HFFc6 (cell line): ENCODE results near the gene PPHLN1. TPM values are rescaled to one million over a fixed set of nuclear protein-coding genes. Genes with fewer than 3 reads are reported as not detected.

Source experiments
- DNase-seq: peaks from one replicate; pipeline ENCODE4 v3.0.0-alpha.2; 2018
- H3K27ac Mint-ChIP-seq: 2 replicates; pipeline ENCODE4 v1.8.0; 2020; ENCODE audit warnings: mild to moderate bottlenecking, mixed read lengths
- H3K27me3 Mint-ChIP-seq: 2 replicates; pipeline ENCODE4 v1.8.0; 2021; ENCODE audit warnings: mild to moderate bottlenecking, moderate library complexity, mixed read lengths; ENCODE audit not compliant: insufficient read depth
- H3K36me3 Mint-ChIP-seq: 2 replicates; pipeline ENCODE4 v1.8.0; 2021; ENCODE audit warnings: low read depth, mixed read lengths
- H3K4me1 Mint-ChIP-seq: 2 replicates; pipeline ENCODE4 v1.8.0; 2020; ENCODE audit warnings: low read depth, mixed read lengths
- H3K4me3 Mint-ChIP-seq: 2 replicates; pipeline ENCODE4 v1.8.0; 2020; ENCODE audit warnings: mild to moderate bottlenecking, moderate library complexity, mixed read lengths
- H3K9me3 Mint-ChIP-seq: 2 replicates; pipeline ENCODE4 v1.8.0; 2020; ENCODE audit warnings: mild to moderate bottlenecking, mixed read lengths
- total RNA-seq, 6 experiments: library from RNA; stranded (reverse); fragmentation: NEBNext Ultra II Directional; extraction: Animal tissue kit (Norgen Biotek cat#: 25700); gene quantifications; 2 replicates in 1 of 6; 3 replicates in 5 of 6; pipeline ENCODE4 v1.2.3, GENCODE V29; 2021
- TF ChIP-seq, protein P1 (sequence below): fragments of 200-600 bp; sonication (generic); IDR thresholded peaks from 2 replicates; pipeline ENCODE4 v1.5.0; 2021; ENCODE audit warnings: antibody characterized with exemption, mild to moderate bottlenecking

Gene PPHLN1
- total RNA-seq, 6 experiments from 2014 or later: 60.5 to 68.6 (median 63.5) TPM

GRCh38 chr12:42469355-42470175, 143.6 kb downstream of the PPHLN1 start:
- H3K27me3 Mint-ChIP-seq: peaks cover 10% of the 10 kb centered on the region
- no peaks in the 10 kb centered on the region for H3K36me3 Mint-ChIP-seq
- no peak for DNase-seq
- no peak overlapping the region for H3K4me3 Mint-ChIP-seq
- H3K27ac Mint-ChIP-seq: no peak overlapping the region
- TF ChIP-seq, protein P1, sequence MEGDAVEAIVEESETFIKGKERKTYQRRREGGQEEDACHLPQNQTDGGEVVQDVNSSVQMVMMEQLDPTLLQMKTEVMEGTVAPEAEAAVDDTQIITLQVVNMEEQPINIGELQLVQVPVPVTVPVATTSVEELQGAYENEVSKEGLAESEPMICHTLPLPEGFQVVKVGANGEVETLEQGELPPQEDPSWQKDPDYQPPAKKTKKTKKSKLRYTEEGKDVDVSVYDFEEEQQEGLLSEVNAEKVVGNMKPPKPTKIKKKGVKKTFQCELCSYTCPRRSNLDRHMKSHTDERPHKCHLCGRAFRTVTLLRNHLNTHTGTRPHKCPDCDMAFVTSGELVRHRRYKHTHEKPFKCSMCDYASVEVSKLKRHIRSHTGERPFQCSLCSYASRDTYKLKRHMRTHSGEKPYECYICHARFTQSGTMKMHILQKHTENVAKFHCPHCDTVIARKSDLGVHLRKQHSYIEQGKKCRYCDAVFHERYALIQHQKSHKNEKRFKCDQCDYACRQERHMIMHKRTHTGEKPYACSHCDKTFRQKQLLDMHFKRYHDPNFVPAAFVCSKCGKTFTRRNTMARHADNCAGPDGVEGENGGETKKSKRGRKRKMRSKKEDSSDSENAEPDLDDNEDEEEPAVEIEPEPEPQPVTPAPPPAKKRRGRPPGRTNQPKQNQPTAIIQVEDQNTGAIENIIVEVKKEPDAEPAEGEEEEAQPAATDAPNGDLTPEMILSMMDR: no peak
- H3K9me3 Mint-ChIP-seq: no peaks in the 10 kb centered on the region
- peaks cover 40% of the 10 kb centered on the region for H3K4me1 Mint-ChIP-seq

DNA sequence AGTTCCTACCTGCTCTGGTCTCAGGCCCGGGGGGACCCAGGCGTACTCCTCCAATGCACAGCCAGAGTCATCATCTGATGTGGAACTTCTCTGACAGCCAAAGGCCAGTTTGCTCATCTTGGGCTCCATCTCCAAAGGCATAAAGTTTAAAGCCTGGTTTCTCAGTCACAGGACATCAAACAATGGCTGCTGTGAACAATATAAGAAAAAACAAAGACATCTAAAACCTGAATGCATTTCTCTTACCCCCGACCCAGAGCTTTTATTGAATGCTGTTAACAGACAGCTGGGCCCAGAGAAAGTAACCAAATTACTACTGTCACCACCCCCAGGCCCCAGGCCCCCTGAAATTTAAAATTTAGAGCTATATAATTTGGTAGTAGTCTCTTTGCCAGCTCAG, 146.4 kb downstream of the PPHLN1 start:
- H3K27ac Mint-ChIP-seq: 0 out of 2 replicates have a peak overlapping the region, but pooled peaks have one; percentile 5

DNA sequence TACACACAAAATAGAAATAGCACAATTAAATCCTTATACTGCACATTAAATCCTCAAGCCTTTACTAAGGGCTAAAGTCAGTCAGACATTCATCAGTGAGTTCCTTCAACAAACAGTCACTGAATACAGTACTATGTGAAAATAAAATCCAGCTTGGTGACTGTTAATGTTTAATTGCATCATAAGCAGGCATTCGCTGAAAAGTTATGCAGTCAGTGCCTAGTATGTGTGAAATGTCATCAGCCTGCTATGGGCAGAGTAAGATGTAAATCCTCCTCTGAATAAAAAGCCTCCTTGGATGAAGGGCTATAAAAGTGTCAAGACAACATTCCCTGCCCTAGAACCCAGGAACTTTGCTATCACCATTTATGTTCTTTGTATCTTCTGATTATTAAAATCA, 147.2 kb downstream of the PPHLN1 start:
- Mint-ChIP-seq H3K4me1 (peaks cover 53% of the 10 kb centered on the region), H3K36me3 (no peaks in the 10 kb centered on the region), H3K4me3 (no peak overlapping the region), H3K9me3 (no peaks in the 10 kb centered on the region), H3K27me3 (peaks cover 10% of the 10 kb centered on the region), H3K27ac (peak overlapping the region; percentile 24; the same call in 1 of the 2 replicates)
- TF ChIP-seq, protein P1: no peak
- DNase-seq: peak; percentile 48

More for the DNA sequence above, 146.4 kb downstream of the PPHLN1 start:
- no peaks in the 10 kb centered on the region for H3K36me3 Mint-ChIP-seq
- peaks cover 10% of the 10 kb centered on the region for H3K27me3 Mint-ChIP-seq
- no peak overlapping the region for H3K4me3 Mint-ChIP-seq
- DNase-seq: no peak
- H3K4me1 Mint-ChIP-seq: peaks cover 48% of the 10 kb centered on the region
- H3K9me3 Mint-ChIP-seq: no peaks in the 10 kb centered on the region
- TF ChIP-seq, protein P1: no peak

- H3K27ac Mint-ChIP-seq: peak overlapping the region; percentile 24; the same call in 1 of the 2 replicates
- H3K4me1 Mint-ChIP-seq: peaks cover 56% of the 10 kb centered on the region
- H3K27me3 Mint-ChIP-seq: peaks cover 8% of the 10 kb centered on the region
- no peaks in the 10 kb centered on the region for H3K36me3 Mint-ChIP-seq
- no peak for DNase-seq
- no peak overlapping the region for H3K4me3 Mint-ChIP-seq
- H3K9me3 Mint-ChIP-seq: no peaks in the 10 kb centered on the region
- TF ChIP-seq, protein P1: no peak
Observed at GRCh38 chr12:42473561-42473960, 147.6 kb downstream of the PPHLN1 start.

DNA sequence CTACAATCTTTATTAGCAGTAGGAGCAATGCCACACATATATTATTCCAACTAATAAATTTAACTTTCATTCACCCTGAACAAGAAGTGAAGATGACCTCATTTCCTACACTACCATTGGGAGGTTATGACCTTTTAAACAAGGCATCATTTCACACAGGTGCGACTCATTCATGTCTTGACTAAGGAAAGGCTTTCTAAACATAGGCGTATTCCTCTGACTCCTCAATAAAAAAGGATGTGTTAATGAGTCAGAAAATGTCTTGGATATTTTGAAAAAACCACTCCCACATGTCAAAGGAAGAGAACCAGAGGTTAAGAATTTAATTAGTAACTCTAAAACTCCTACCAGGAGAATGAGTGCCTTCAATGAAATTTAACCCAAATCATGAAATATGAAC, 148.4 kb downstream of the PPHLN1 start:
- Mint-ChIP-seq H3K4me3 (no peak overlapping the region), H3K9me3 (no peaks in the 10 kb centered on the region), H3K36me3 (no peaks in the 10 kb centered on the region), H3K27me3 (peaks cover 6% of the 10 kb centered on the region; the same call in 1 of the 2 replicates), H3K27ac (no peak overlapping the region), H3K4me1 (peaks cover 48% of the 10 kb centered on the region)
- peak; percentile 5 for DNase-seq
- TF ChIP-seq, protein P1: no peak
